ENCODE results near the gene CNOT1.
"Not testable (repeated sequence)": the region's sequence is repeated elsewhere in the genome, so short reads cannot be mapped to it uniquely, and the experiment has no call there.

Gene CNOT1

GRCh38 chr16:58579587-58579986, 50.0 kb downstream of the CNOT1 start:
- DNase-seq: no peak

- no peak for DNase-seq
These were observed 51.0 kb downstream of the CNOT1 start for GRCh38 chr16:58578642-58579041.

GRCh38 chr16:58577141-58577540, 52.5 kb downstream of the CNOT1 start:
- DNase-seq: no peak

- DNase-seq: no peak
These were observed 54.7 kb downstream of the CNOT1 start for GRCh38 chr16:58574895-58575294.

- DNase-seq: not testable (repeated sequence)
These were observed 63.9 kb downstream of the CNOT1 start for GRCh38 chr16:58565697-58566096.

GRCh38 chr16:58563775-58564174, 65.9 kb downstream of the CNOT1 start:
- DNase-seq: no peak

- no peak for DNase-seq
These were observed 66.4 kb downstream of the CNOT1 start for GRCh38 chr16:58563235-58563634.

GRCh38 chr16:58556678-58557077, 72.9 kb downstream of the CNOT1 start:
- no peak for DNase-seq

- DNase-seq: no peak
These were observed 78.1 kb downstream of the CNOT1 start for GRCh38 chr16:58551496-58551895.

- no peak for DNase-seq
These were observed 81.2 kb downstream of the CNOT1 start for GRCh38 chr16:58548378-58548777.

GRCh38 chr16:58543685-58544084, 85.9 kb downstream of the CNOT1 start:
- no peak for DNase-seq

GRCh38 chr16:58542291-58542690, 87.3 kb downstream of the CNOT1 start:
- no peak for DNase-seq

GRCh38 chr16:58541711-58542110, 87.9 kb downstream of the CNOT1 start:
- no peak for DNase-seq

GRCh38 chr16:58537124-58537906, 92.3 kb downstream of the CNOT1 start:
- no peak for DNase-seq

- no peak for DNase-seq
These were observed 93.3 kb downstream of the CNOT1 start for GRCh38 chr16:58536278-58536677.

GRCh38 chr16:58535100-58535499, 94.5 kb downstream of the CNOT1 start:
- DNase-seq: no peak

GRCh38 chr16:58533751-58534470, 95.7 kb downstream of the CNOT1 start:
- no peak for DNase-seq

GRCh38 chr16:58532414-58532813, 97.2 kb downstream of the CNOT1 start:
- no peak for DNase-seq

GRCh38 chr16:58530179-58530578, 99.4 kb downstream of the CNOT1 start:
- DNase-seq: no peak

- DNase-seq: no peak
These were observed 109.9 kb downstream of the CNOT1 start for GRCh38 chr16:58519707-58520106.

- DNase-seq: no peak
These were observed 110.7 kb downstream of the CNOT1 start for GRCh38 chr16:58518980-58519368.

- DNase-seq: no peak
These were observed 111.3 kb downstream of the CNOT1 start for GRCh38 chr16:58518083-58518979.

GRCh38 chr16:58516768-58517107, 112.9 kb downstream of the CNOT1 start:
- DNase-seq: peak; percentile 7

Measured in OCI-M1 (cell line).